HepG2 (cell line): ENCODE results near the gene NOSIP. TPM values are rescaled to one million over a fixed set of nuclear protein-coding genes. Genes with fewer than 3 reads are reported as not detected.

ENCODE experiments used
- ATF6 ChIP-seq: sonication (generic); formaldehyde crosslinking; conservative IDR thresholded peaks from 2 replicates; pipeline ENCODE4 v1.4.0; 2020; ENCODE audit warnings: missing genetic modification reagents
- ATM ChIP-seq: fragments of 450-650 bp; IDR thresholded peaks from 2 replicates; pipeline ENCODE4 v1.7.1; 2017; ENCODE audit warnings: mild to moderate bottlenecking, borderline replicate concordance
- BRCA1 ChIP-seq: sonication (generic); formaldehyde crosslinking; IDR thresholded peaks from 2 replicates; pipeline ENCODE4 v1.4.0; 2020; ENCODE audit warnings: missing genetic modification reagents
- CERS6 ChIP-seq: sonication (generic); formaldehyde crosslinking; IDR thresholded peaks from 2 replicates; pipeline ENCODE4 v1.5.0; 2020; ENCODE audit warnings: missing genetic modification reagents
- ELK4 ChIP-seq: sonication (generic); formaldehyde crosslinking; IDR thresholded peaks from 2 replicates; pipeline ENCODE4 v1.9.0; 2021; ENCODE audit warnings: missing genetic modification reagents, borderline replicate concordance
- FOXO1 ChIP-seq: sonication (generic); formaldehyde crosslinking; IDR thresholded peaks from 2 replicates; pipeline ENCODE4 v1.4.0; 2020; ENCODE audit warnings: missing genetic modification reagents
- KLF12 ChIP-seq: sonication (generic); formaldehyde crosslinking; IDR thresholded peaks from 2 replicates; pipeline ENCODE4 v1.4.0; 2020; ENCODE audit warnings: missing genetic modification reagents, borderline replicate concordance
- KLF13 ChIP-seq: sonication (generic); formaldehyde crosslinking; IDR thresholded peaks from 2 replicates; pipeline ENCODE4 v1.4.0; 2020; ENCODE audit warnings: mild to moderate bottlenecking, missing genetic modification reagents
- LCORL ChIP-seq, 2 experiments: fragments of 450-650 bp in 1 of 2; sonication (generic) in 1 of 2; formaldehyde crosslinking in 1 of 2; IDR thresholded peaks; 2 replicates each; pipeline versions ENCODE4 v1.5.0 to v1.6.1; 2017 to 2020; ENCODE audit warnings: antibody characterized with exemption in 1 of 2, missing genetic modification reagents in 1 of 2
- MAFK ChIP-seq, 2 experiments: IDR thresholded peaks in 1 of 2; conservative IDR thresholded peaks in 1 of 2; 2 replicates each; pipeline ENCODE4 v1.6.1; 2011; ENCODE audit warnings: improper control_type of control experiment in 2 of 2, low read length in 2 of 2
- NFIB ChIP-seq: sonication (generic); formaldehyde crosslinking; IDR thresholded peaks from 2 replicates; pipeline ENCODE4 v1.9.0; 2021; ENCODE audit warnings: missing genetic modification reagents, mild to moderate bottlenecking, borderline replicate concordance
- RAD21 ChIP-seq: fragments of 450-650 bp; formaldehyde crosslinking; IDR thresholded peaks from 2 replicates; pipeline ENCODE4 v1.5.0; 2020; ENCODE audit warnings: mild to moderate bottlenecking
- TBP ChIP-seq: sonication (generic); formaldehyde crosslinking; IDR thresholded peaks from 2 replicates; pipeline ENCODE4 v1.5.0; 2020; ENCODE audit warnings: missing genetic modification reagents
- THAP8 ChIP-seq: sonication (generic); formaldehyde crosslinking; IDR thresholded peaks from 2 replicates; pipeline ENCODE4 v1.5.1; 2020; ENCODE audit warnings: missing genetic modification reagents, mild to moderate bottlenecking, borderline replicate concordance
- ZBED4 ChIP-seq: sonication (generic); formaldehyde crosslinking; IDR thresholded peaks from 2 replicates; pipeline ENCODE4 v1.4.0; 2020; ENCODE audit warnings: missing genetic modification reagents, borderline replicate concordance
- ZBTB2 ChIP-seq: sonication (generic); formaldehyde crosslinking; IDR thresholded peaks from 2 replicates; pipeline ENCODE4 v1.8.0; 2022; ENCODE audit warnings: low read depth, missing genetic modification reagents
- ZNF12 ChIP-seq: sonication (generic); formaldehyde crosslinking; IDR thresholded peaks from 2 replicates; pipeline ENCODE4 v1.5.0; 2020; ENCODE audit warnings: missing genetic modification reagents
- ZNF207 ChIP-seq: fragments of 450-650 bp; IDR thresholded peaks from 2 replicates; pipeline ENCODE4 v1.6.1; 2016; ENCODE audit warnings: antibody characterized with exemption, borderline replicate concordance
- polyA plus RNA-seq, 8 experiments: library from polyadenylated mRNA; depleted of rRNA in 3 of 8; stranded (reverse) in 7 of 8; unstranded in 1 of 8; fragments of >200 nt; fragmentation: Illumina TruSeq in 4 of 8; extraction: Trizol in 4 of 8; gene quantifications; 2 replicates each; pipeline versions ENCODE4 v1.2.1 to v1.2.3, GENCODE V29; 2011 to 2016; ENCODE audit warnings: low read depth in 4 of 8, missing spikeins in 1 of 8, mixed read lengths in 1 of 8; ENCODE audit not compliant: insufficient read depth in 1 of 8
- total RNA-seq, 5 experiments: library from RNA; depleted of rRNA; stranded (reverse); fragments of >200 nt; fragmentation: Illumina TruSeq; extraction: Trizol; gene quantifications; 2 replicates each; pipeline ENCODE4 v1.2.3, GENCODE V29; 2016; ENCODE audit warnings: low read depth in 1 of 5

NOSIP gene
- total and polyA plus RNA-seq, 2 of the 13 experiments (the other 11 are each of a cell fraction or from before 2014, with no cell fraction given), result 54.3 to 78.0 TPM

- peak; percentile 38 for TF ChIP-seq ZBED4 (CRISPR knock-in tag)
- TF ChIP-seq ELK4 (CRISPR knock-in tag), result no peak
- no peak for TF ChIP-seq TBP (CRISPR knock-in tag)
- TF ChIP-seq ZBTB2 (CRISPR knock-in tag), result 0 out of 2 replicates have a peak, but pooled peaks have one; percentile 28
- TF ChIP-seq NFIB (CRISPR knock-in tag), result no peak
- no peak for TF ChIP-seq MAFK (conservative IDR thresholded peaks at IDR 0.05 in 1 of 2, IDR thresholded peaks at IDR 0.05 in 1 of 2; ENCODE audit: low read length in 2 of 2)
- TF ChIP-seq ATM, result no peak
- TF ChIP-seq CERS6 (CRISPR knock-in tag), result no peak
- no peak for TF ChIP-seq LCORL (IDR thresholded peaks at IDR 0.05)
- 0 out of 2 replicates have a peak, but pooled peaks have one; percentile 20 for TF ChIP-seq LCORL (CRISPR knock-in tag; IDR thresholded peaks at IDR 0.05)
- TF ChIP-seq KLF12 (CRISPR knock-in tag), result 0 out of 2 replicates have a peak, but pooled peaks have one; percentile 28
- no peak for TF ChIP-seq THAP8
- no peak for TF ChIP-seq ZNF12
- no peak for TF ChIP-seq KLF13
- no peak for TF ChIP-seq ZNF207
- peak; percentile 28; the same call in 1 of the 2 replicates for TF ChIP-seq RAD21 (CRISPR knock-in tag)
- 0 out of 2 replicates have a peak, but pooled peaks have one; percentile 73 for TF ChIP-seq ATF6 (CRISPR knock-in tag)
- TF ChIP-seq BRCA1, result no peak
- peak; percentile 23; the same call in 1 of the 2 replicates for TF ChIP-seq FOXO1 (CRISPR knock-in tag)
Measured at GRCh38 chr19:49580264-49581006, at the start of gene NOSIP (continued).
